Caco-2 (cell line): Measurements from ENCODE around the gene ABHD16A. TPM values are rescaled to one million over a fixed set of nuclear protein-coding genes. Genes with fewer than 3 reads are reported as not detected.
A peak's percentile ranks its signal among the peaks of the same experiment; 100 is the strongest.

ENCODE experiments used
- BruUV-seq: library from RNA; stranded (reverse); fragments of 400-500 nt; replicated peaks from 2 replicates; lab custom pipeline; 2021; lab: Mats Ljungman, UMichigan
- CTCF ChIA-PET: fragments of 300-600 bp; sonication (Branson Sonifier 250); formaldehyde crosslinking; loops from one replicate; lab custom pipeline; 2022; ENCODE audit warnings: antibody characterized with exemption; lab: Charles Lee
- POLR2A ChIA-PET: fragments of 300-600 bp; sonication (Branson Sonifier 250); formaldehyde crosslinking; loops from one replicate; lab custom pipeline; 2022; ENCODE audit warnings: antibody characterized with exemption; lab: Charles Lee
- DNase-seq, 2 experiments: peaks; one replicate each; pipeline versions ENCODE4 v3.0.0 to v3.0.0-alpha.2; 2020 to 2022
- H3K27me3 ChIP-seq: replicated peaks from 2 replicates; pipeline ENCODE4 v1.6.0; 2011; ENCODE audit warnings: low read length; ENCODE audit not compliant: control insufficient read depth, insufficient read depth
- H3K36me3 ChIP-seq: 2 replicates; pipeline ENCODE4 v1.5.1; 2011; ENCODE audit warnings: low read length; ENCODE audit not compliant: control insufficient read depth, insufficient read depth
- H3K4me1 ChIP-seq: fragments of 250-450 bp; sonication (Bioruptor Pico); 2 replicates; pipeline ENCODE4 v1.5.1; 2020; ENCODE audit warnings: mild to moderate bottlenecking
- H3K4me3 ChIP-seq: 2 replicates; pipeline ENCODE4 v1.5.1; 2011; ENCODE audit warnings: low read depth, mild to moderate bottlenecking, control low read depth, low read length
- H3K9me3 ChIP-seq: fragments of 250-450 bp; sonication (Bioruptor Pico); 2 replicates; pipeline ENCODE4 v1.5.1; 2020; ENCODE audit warnings: mild to moderate bottlenecking, moderate library complexity
- H3K27ac Mint-ChIP-seq: one replicate; pipeline ENCODE4 v1.8.0; 2022; ENCODE audit warnings: mixed read lengths; ENCODE audit not compliant: unreplicated experiment
- H3K27me3 Mint-ChIP-seq: one replicate; pipeline ENCODE4 v1.8.0; 2022; ENCODE audit warnings: mixed read lengths; ENCODE audit not compliant: insufficient read depth, unreplicated experiment
- H3K36me3 Mint-ChIP-seq: one replicate; pipeline ENCODE4 v1.8.0; 2022; ENCODE audit warnings: mild to moderate bottlenecking, mixed read lengths; ENCODE audit not compliant: insufficient read depth, unreplicated experiment
- H3K4me1 Mint-ChIP-seq: one replicate; pipeline ENCODE4 v1.8.0; 2022; ENCODE audit warnings: low read depth, mixed read lengths; ENCODE audit not compliant: unreplicated experiment
- H3K4me3 Mint-ChIP-seq: one replicate; pipeline ENCODE4 v1.8.0; 2022; ENCODE audit warnings: mild to moderate bottlenecking, moderate library complexity, mixed read lengths; ENCODE audit not compliant: unreplicated experiment
- H3K9me3 Mint-ChIP-seq: one replicate; pipeline ENCODE4 v1.8.0; 2022; ENCODE audit warnings: mixed read lengths; ENCODE audit not compliant: unreplicated experiment
- intact Hi-C: fragments of 100-400 bp; cut with micrococcal nuclease; formaldehyde crosslinking; loops from one replicate; pipeline ENCODE4 v1.10.0; 2022; ENCODE audit not compliant: unreplicated experiment
- total RNA-seq: library from RNA; stranded (reverse); gene quantifications from 2 replicates; pipeline ENCODE4 v1.2.3, GENCODE V29; 2022
- TF ChIP-seq, protein P1 (sequence below), 2 experiments: fragments of 200-600 bp in 1 of 2; IDR thresholded peaks; 1 replicate in 1 of 2; 2 replicates in 1 of 2; pipeline versions ENCODE4 v1.5.1 to v1.8.0; 2011 to 2022; ENCODE audit warnings: antibody characterized with exemption in 1 of 2, control low read depth in 1 of 2, inconsistent platforms in 1 of 2, low read depth in 1 of 2, low read length in 1 of 2, mild to moderate bottlenecking in 1 of 2, moderate library complexity in 1 of 2; ENCODE audit not compliant: insufficient read depth in 1 of 2, severe bottlenecking in 1 of 2, unreplicated experiment in 1 of 2

Gene ABHD16A
- total RNA-seq, 1 experiment from 2014 or later: 62.7 TPM

DNA sequence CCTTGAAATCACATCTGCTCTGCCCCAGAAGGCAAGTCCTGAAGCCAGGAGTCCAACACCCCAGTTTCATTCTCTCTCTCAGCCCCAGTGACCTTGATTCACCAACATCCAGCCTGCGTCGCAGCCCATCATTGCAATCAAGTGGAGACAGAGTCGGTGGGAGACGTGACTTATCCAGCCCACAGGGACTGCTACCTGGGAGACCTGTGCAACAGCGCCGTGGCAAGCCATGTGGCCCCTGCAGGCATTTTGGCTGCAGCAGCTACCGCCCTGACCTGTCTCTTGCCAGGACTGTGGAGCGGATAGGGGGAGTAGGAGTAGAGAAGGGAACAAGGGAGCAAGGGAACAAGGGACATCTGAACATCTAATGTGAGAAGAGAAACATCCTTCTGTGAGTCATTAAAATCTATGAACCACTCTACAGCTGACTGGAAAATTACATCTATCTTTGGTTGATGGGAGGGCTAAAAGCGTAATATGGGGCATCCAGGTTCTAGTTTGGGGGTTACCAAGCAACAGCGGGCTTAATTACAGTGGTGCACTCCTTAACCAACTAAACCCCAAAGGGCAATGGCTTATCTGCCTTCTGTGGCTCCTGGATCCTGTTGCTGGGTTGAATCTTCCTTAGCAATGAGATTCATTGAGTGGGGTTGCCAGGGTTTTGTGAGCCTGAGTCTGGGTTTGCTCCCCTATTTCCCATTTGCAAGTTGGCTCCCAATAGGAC lies 14.5 kb upstream of the ABHD16A start:
- intact Hi-C loops: no loop called here
- peak overlapping the region; percentile 69 for H3K27ac Mint-ChIP-seq

DNA sequence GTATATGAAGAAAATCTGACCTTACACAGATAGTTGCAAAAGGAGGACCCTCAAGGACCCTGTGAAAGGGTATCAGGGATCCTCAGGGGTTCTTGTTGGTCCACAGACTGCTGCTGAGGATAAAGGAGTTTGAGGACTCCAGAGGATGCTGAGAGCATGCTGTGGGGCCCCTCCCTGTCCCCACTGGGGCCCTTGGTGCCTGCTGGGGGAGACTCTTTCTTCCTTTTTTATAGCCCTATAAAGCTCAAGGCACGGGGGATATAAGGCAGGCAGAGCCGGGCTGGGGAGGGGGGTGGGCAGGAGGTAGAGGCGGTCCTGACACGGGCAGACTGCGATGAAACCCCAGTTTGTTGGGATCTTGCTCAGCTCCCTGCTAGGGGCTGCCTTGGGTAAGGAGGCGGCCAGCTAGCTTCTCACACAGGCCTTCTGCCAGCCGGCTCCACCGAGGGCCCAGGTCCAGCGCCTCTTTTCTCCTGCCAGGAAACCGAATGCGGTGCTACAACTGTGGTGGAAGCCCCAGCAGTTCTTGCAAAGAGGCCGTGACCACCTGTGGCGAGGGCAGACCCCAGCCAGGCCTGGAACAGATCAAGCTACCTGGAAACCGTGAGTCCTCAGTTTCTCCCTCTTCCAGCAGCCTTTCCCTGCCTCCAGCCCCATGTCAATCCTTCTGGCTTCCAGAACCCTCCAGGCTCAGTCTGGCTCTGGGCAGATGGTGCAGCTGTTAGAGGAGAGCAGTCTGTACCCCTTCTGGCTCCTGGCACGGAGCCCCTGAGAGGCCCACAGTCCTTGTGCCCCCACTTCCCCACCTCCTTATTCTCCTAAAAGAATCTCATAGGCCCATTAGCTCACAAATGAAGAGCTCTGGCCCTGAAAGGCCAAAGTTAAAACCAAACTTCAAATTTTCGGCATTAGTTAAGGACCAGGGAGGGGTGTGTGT lies 12.2 kb upstream of the ABHD16A start, which contains the start of gene LY6G6D:
LY6G6D (plus strand) TSS at position 327 of the 937 bp plus-strand sequence; CDS start at position 335, 8 bp downstream.
- TF ChIP-seq, protein P1, sequence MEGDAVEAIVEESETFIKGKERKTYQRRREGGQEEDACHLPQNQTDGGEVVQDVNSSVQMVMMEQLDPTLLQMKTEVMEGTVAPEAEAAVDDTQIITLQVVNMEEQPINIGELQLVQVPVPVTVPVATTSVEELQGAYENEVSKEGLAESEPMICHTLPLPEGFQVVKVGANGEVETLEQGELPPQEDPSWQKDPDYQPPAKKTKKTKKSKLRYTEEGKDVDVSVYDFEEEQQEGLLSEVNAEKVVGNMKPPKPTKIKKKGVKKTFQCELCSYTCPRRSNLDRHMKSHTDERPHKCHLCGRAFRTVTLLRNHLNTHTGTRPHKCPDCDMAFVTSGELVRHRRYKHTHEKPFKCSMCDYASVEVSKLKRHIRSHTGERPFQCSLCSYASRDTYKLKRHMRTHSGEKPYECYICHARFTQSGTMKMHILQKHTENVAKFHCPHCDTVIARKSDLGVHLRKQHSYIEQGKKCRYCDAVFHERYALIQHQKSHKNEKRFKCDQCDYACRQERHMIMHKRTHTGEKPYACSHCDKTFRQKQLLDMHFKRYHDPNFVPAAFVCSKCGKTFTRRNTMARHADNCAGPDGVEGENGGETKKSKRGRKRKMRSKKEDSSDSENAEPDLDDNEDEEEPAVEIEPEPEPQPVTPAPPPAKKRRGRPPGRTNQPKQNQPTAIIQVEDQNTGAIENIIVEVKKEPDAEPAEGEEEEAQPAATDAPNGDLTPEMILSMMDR (IDR thresholded peaks at IDR 0.05; ENCODE audit: insufficient read depth in 1 of 2, low read depth in 1 of 2, low read length in 1 of 2, severe bottlenecking in 1 of 2, unreplicated experiment in 1 of 2): no peak
- Mint-ChIP-seq H3K27ac (peak within 1 kb of the TSS; percentile 98), H3K36me3 (peaks cover 5% of the 10 kb centered on the region), H3K27me3 (no peaks in the 10 kb centered on the region), H3K4me1 (peaks cover 62% of the 10 kb centered on the region), H3K9me3 (no peaks in the 10 kb centered on the region), H3K4me3 (peak within 1 kb of the TSS; percentile 65)
- BruUV-seq: no TSS peak
- Histone ChIP-seq H3K27me3 (no peaks in the 10 kb centered on the region), H3K4me1 (peaks cover 56% of the 10 kb centered on the region), H3K4me3 (no peak within 1 kb of the TSS), H3K36me3 (no peaks in the 10 kb centered on the region), H3K9me3 (no peaks in the 10 kb centered on the region)
- ChIA-PET POLR2A (interaction anchor here (1.5 to 1.7 kb wide), 2 partner anchors 23 to 147 kb away, joined by 6 to 7 read pairs; partner anchors contain the start of gene NEU1), CTCF (interaction anchor here (1.1 to 1.7 kb wide), 2 partner anchors 14 to 34 kb away, joined by 3 to 6 read pairs; partner anchors contain the start of genes DDAH2 and LY6G5C)
- intact Hi-C loops: no loop called here
- DNase-seq: no peak

More for the DNA sequence above, 14.5 kb upstream of the ABHD16A start:
- H3K36me3 Mint-ChIP-seq: peaks cover 5% of the 10 kb centered on the region
- H3K4me1 Mint-ChIP-seq: peaks cover 61% of the 10 kb centered on the region
- Histone ChIP-seq H3K9me3 (no peaks in the 10 kb centered on the region), H3K36me3 (no peaks in the 10 kb centered on the region), H3K4me3 (no peak overlapping the region), H3K4me1 (peaks cover 64% of the 10 kb centered on the region), H3K27me3 (no peaks in the 10 kb centered on the region)
- no TSS peak for BruUV-seq
- H3K4me3 Mint-ChIP-seq: no peak overlapping the region
- no peaks in the 10 kb centered on the region for H3K9me3 Mint-ChIP-seq
- peak in 1 of 2 experiments; percentile 36 for DNase-seq
- TF ChIP-seq, protein P1 (IDR thresholded peaks at IDR 0.05; ENCODE audit: insufficient read depth in 1 of 2, low read depth in 1 of 2, low read length in 1 of 2, severe bottlenecking in 1 of 2, unreplicated experiment in 1 of 2): no peak
- ChIA-PET POLR2A (no interaction called here), CTCF (no interaction called here)
- no peaks in the 10 kb centered on the region for H3K27me3 Mint-ChIP-seq
